SK-N-SH treated with all-trans-retinoic acid at 6 μM for 48 hours (cell line): ENCODE data around the gene LYL1.

Source experiments
- ARNTL ChIP-seq: fragments of 450-650 bp; formaldehyde crosslinking; IDR thresholded peaks from 2 replicates; pipeline ENCODE4 v1.5.0; 2020; ENCODE audit warnings: low read depth, mild to moderate bottlenecking, moderate library complexity, borderline replicate concordance
- CREB5 ChIP-seq: fragments of 250-450 bp; sonication (Bioruptor Pico); IDR thresholded peaks from 2 replicates; pipeline ENCODE4 v1.5.1; 2020; ENCODE audit warnings: low read depth, mild to moderate bottlenecking, moderate library complexity
- ESRRG ChIP-seq: fragments of 250-450 bp; sonication (Bioruptor Pico); IDR thresholded peaks from 2 replicates; pipeline ENCODE4 v1.6.1; 2021; ENCODE audit warnings: mild to moderate bottlenecking
- GLIS3 ChIP-seq: fragments of 250-450 bp; sonication (Bioruptor Pico); IDR thresholded peaks from 2 replicates; pipeline ENCODE4 v1.5.0; 2020; ENCODE audit warnings: mild to moderate bottlenecking, moderate library complexity
- ISL1 ChIP-seq: fragments of 250-450 bp; sonication (Bioruptor Pico); IDR thresholded peaks from 2 replicates; pipeline ENCODE4 v2.1.2; 2022; ENCODE audit warnings: mild to moderate bottlenecking, moderate library complexity
- PPARA ChIP-seq: fragments of 250-450 bp; sonication (Bioruptor Pico); IDR thresholded peaks from 2 replicates; pipeline ENCODE4 v1.5.0; 2020; ENCODE audit warnings: mild to moderate bottlenecking, borderline replicate concordance
- RARB ChIP-seq: fragments of 250-450 bp; sonication (Bioruptor Pico); IDR thresholded peaks from 2 replicates; pipeline ENCODE4 v1.8.0; 2021; ENCODE audit warnings: mild to moderate bottlenecking, moderate library complexity
- ZFP30 ChIP-seq: fragments of 450-650 bp; formaldehyde crosslinking; IDR thresholded peaks from 2 replicates; pipeline ENCODE4 v1.5.0; 2022; ENCODE audit warnings: mild to moderate bottlenecking, moderate library complexity
- ZNF70 ChIP-seq: fragments of 450-650 bp; formaldehyde crosslinking; IDR thresholded peaks from 2 replicates; pipeline ENCODE4 v1.5.0; 2020; ENCODE audit warnings: mild to moderate bottlenecking, moderate library complexity

GRCh38 chr19:13104848-13105711 lies 2.4 kb upstream of the LYL1 start:
- TF ChIP-seq PPARA (CRISPR knock-in tag) (no peak), GLIS3 (no peak), CREB5 (no peak), ZFP30 (no peak), ZNF70 (CRISPR knock-in tag) (no peak), ARNTL (CRISPR knock-in tag) (no peak), ISL1 (CRISPR knock-in tag) (no peak), RARB (CRISPR knock-in tag) (no peak), ESRRG (CRISPR knock-in tag) (no peak)
